ENCODE data around the gene NEUROG1.

Gene NEUROG1

GRCh38 chr5:135514116-135514515 is 21.6 kb downstream of the NEUROG1 start:
- TF ChIP-seq ZNF132 (tag by site-specific recombination; IDR thresholded peaks at IDR 0.05; ENCODE audit: borderline replicate concordance) (no peak), BCL6B (tag by site-specific recombination; IDR thresholded peaks at IDR 0.05) (no peak), ZNF16 (tag by site-specific recombination; IDR thresholded peaks at IDR 0.05; ENCODE audit: low read depth) (no peak), ZFP41 (tag by site-specific recombination; IDR thresholded peaks at IDR 0.05; ENCODE audit: borderline replicate concordance) (no peak), ZNF169 (tag by site-specific recombination; IDR thresholded peaks at IDR 0.05) (no peak), MEIS1 (CRISPR knock-in tag; IDR thresholded peaks at IDR 0.05; ENCODE audit: borderline replicate concordance) (no peak)
- TF ChIP-seq, protein P1, sequence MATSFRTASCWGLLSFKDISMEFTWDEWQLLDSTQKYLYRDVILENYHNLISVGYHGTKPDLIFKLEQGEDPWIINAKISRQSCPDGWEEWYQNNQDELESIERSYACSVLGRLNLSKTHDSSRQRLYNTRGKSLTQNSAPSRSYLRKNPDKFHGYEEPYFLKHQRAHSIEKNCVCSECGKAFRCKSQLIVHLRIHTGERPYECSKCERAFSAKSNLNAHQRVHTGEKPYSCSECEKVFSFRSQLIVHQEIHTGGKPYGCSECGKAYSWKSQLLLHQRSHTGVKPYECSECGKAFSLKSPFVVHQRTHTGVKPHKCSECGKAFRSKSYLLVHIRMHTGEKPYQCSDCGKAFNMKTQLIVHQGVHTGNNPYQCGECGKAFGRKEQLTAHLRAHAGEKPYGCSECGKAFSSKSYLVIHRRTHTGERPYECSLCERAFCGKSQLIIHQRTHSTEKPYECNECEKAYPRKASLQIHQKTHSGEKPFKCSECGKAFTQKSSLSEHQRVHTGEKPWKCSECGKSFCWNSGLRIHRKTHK (tag by site-specific recombination; IDR thresholded peaks at IDR 0.05) = no peak
- TF ChIP-seq, protein P2, sequence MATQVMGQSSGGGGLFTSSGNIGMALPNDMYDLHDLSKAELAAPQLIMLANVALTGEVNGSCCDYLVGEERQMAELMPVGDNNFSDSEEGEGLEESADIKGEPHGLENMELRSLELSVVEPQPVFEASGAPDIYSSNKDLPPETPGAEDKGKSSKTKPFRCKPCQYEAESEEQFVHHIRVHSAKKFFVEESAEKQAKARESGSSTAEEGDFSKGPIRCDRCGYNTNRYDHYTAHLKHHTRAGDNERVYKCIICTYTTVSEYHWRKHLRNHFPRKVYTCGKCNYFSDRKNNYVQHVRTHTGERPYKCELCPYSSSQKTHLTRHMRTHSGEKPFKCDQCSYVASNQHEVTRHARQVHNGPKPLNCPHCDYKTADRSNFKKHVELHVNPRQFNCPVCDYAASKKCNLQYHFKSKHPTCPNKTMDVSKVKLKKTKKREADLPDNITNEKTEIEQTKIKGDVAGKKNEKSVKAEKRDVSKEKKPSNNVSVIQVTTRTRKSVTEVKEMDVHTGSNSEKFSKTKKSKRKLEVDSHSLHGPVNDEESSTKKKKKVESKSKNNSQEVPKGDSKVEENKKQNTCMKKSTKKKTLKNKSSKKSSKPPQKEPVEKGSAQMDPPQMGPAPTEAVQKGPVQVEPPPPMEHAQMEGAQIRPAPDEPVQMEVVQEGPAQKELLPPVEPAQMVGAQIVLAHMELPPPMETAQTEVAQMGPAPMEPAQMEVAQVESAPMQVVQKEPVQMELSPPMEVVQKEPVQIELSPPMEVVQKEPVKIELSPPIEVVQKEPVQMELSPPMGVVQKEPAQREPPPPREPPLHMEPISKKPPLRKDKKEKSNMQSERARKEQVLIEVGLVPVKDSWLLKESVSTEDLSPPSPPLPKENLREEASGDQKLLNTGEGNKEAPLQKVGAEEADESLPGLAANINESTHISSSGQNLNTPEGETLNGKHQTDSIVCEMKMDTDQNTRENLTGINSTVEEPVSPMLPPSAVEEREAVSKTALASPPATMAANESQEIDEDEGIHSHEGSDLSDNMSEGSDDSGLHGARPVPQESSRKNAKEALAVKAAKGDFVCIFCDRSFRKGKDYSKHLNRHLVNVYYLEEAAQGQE (tag by site-specific recombination; IDR thresholded peaks at IDR 0.05) = no peak
- Histone ChIP-seq H3K4me1 (ENCODE audit: control insufficient read depth, insufficient read depth, low read length) (peaks cover 3% of the 10 kb centered on the region), H3K4me3 (ENCODE audit: low read depth, low read length) (no peak overlapping the region), H3K9me3 (ENCODE audit: control insufficient read depth, insufficient read depth, low read depth, low read length) (no peaks in the 10 kb centered on the region), H3K27ac (ENCODE audit: extremely low read depth, low read depth, low read length) (no peak overlapping the region), H3K36me3 (ENCODE audit: control insufficient read depth in 2 of 2, insufficient read depth in 1 of 2, low read length in 2 of 2) (no peaks in the 10 kb centered on the region)
- POLR2A ChIA-PET = no interaction called here
- CTCF ChIA-PET = interaction anchor here (0.7 to 1.2 kb wide), 2 partner anchors 12 to 49 kb away, joined by 3 read pairs; no protein-coding TSS in a partner anchor

GRCh38 chr5:135511761-135512575 is 23.8 kb downstream of the NEUROG1 start:
- Histone ChIP-seq H3K9me3 (ENCODE audit: control insufficient read depth, insufficient read depth, low read depth, low read length) (no peaks in the 10 kb centered on the region), H3K27ac (ENCODE audit: extremely low read depth, low read depth, low read length) (no peak overlapping the region), H3K36me3 (ENCODE audit: control insufficient read depth in 2 of 2, insufficient read depth in 1 of 2, low read length in 2 of 2) (no peaks in the 10 kb centered on the region), H3K4me3 (ENCODE audit: low read depth, low read length) (no peak overlapping the region), H3K4me1 (ENCODE audit: control insufficient read depth, insufficient read depth, low read length) (peaks cover 13% of the 10 kb centered on the region)
- ChIA-PET POLR2A (interaction anchor here (0.9 kb wide), 1 partner anchor 17 kb away, joined by 3 read pairs; no protein-coding TSS in a partner anchor), CTCF (no interaction called here)
- TF ChIP-seq SP7 (tag by site-specific recombination; IDR thresholded peaks at IDR 0.05) (peak; percentile 96), IKZF3 (tag by site-specific recombination; IDR thresholded peaks at IDR 0.05) (no peak), ZNF530 (tag by site-specific recombination; IDR thresholded peaks at IDR 0.05; ENCODE audit: low read depth) (no peak)
- TF ChIP-seq, protein P3, sequence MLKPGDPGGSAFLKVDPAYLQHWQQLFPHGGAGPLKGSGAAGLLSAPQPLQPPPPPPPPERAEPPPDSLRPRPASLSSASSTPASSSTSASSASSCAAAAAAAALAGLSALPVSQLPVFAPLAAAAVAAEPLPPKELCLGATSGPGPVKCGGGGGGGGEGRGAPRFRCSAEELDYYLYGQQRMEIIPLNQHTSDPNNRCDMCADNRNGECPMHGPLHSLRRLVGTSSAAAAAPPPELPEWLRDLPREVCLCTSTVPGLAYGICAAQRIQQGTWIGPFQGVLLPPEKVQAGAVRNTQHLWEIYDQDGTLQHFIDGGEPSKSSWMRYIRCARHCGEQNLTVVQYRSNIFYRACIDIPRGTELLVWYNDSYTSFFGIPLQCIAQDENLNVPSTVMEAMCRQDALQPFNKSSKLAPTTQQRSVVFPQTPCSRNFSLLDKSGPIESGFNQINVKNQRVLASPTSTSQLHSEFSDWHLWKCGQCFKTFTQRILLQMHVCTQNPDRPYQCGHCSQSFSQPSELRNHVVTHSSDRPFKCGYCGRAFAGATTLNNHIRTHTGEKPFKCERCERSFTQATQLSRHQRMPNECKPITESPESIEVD (tag by site-specific recombination; IDR thresholded peaks at IDR 0.05) = peak; percentile 16; the same call in 1 of the 2 replicates
- TF ChIP-seq, protein P4, sequence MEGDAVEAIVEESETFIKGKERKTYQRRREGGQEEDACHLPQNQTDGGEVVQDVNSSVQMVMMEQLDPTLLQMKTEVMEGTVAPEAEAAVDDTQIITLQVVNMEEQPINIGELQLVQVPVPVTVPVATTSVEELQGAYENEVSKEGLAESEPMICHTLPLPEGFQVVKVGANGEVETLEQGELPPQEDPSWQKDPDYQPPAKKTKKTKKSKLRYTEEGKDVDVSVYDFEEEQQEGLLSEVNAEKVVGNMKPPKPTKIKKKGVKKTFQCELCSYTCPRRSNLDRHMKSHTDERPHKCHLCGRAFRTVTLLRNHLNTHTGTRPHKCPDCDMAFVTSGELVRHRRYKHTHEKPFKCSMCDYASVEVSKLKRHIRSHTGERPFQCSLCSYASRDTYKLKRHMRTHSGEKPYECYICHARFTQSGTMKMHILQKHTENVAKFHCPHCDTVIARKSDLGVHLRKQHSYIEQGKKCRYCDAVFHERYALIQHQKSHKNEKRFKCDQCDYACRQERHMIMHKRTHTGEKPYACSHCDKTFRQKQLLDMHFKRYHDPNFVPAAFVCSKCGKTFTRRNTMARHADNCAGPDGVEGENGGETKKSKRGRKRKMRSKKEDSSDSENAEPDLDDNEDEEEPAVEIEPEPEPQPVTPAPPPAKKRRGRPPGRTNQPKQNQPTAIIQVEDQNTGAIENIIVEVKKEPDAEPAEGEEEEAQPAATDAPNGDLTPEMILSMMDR (tag by site-specific recombination; IDR thresholded peaks at IDR 0.05) = no peak

Measured in HEK293 (cell line).